ENCODE data around the gene KDM3A. TPM values are rescaled to one million over a fixed set of nuclear protein-coding genes. Genes with fewer than 3 reads are reported as not detected.

KDM3A gene
- total and polyA plus RNA-seq, 2 of the 8 experiments (the other 6 are each of a cell fraction or from before 2014, with no cell fraction given), result 15.8 to 29.2 TPM

DNA sequence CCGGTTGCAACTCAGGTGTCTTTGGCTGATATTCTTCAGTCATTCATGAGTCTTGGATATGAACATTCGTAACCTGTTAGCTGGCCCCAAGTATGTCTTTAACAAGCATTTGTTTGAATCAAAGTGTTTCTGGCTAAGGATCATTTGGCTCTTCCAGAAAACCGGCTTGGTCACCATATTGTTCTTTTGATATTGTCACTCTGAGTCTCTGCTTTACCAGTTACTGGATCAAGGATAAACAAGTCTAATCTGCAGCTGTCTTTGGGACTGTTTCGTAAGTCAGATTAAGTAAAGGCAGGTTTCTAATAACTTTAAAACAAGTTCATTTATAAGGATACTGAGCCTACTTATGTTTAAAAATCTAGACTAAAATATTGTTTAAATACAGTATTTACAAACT, 49.1 kb downstream of the KDM3A start (continued):
- TF ChIP-seq, protein P1, sequence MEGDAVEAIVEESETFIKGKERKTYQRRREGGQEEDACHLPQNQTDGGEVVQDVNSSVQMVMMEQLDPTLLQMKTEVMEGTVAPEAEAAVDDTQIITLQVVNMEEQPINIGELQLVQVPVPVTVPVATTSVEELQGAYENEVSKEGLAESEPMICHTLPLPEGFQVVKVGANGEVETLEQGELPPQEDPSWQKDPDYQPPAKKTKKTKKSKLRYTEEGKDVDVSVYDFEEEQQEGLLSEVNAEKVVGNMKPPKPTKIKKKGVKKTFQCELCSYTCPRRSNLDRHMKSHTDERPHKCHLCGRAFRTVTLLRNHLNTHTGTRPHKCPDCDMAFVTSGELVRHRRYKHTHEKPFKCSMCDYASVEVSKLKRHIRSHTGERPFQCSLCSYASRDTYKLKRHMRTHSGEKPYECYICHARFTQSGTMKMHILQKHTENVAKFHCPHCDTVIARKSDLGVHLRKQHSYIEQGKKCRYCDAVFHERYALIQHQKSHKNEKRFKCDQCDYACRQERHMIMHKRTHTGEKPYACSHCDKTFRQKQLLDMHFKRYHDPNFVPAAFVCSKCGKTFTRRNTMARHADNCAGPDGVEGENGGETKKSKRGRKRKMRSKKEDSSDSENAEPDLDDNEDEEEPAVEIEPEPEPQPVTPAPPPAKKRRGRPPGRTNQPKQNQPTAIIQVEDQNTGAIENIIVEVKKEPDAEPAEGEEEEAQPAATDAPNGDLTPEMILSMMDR (IDR thresholded peaks at IDR 0.05; ENCODE audit: control extremely low read depth in 1 of 3, insufficient read depth in 1 of 3, low read depth in 1 of 3, low read length in 3 of 3), result no peak
- no peak for TF ChIP-seq MAFK (IDR thresholded peaks at IDR 0.05; ENCODE audit: low read depth, low read length)
- TF ChIP-seq NRF1 (IDR thresholded peaks at IDR 0.05; ENCODE audit: low read depth, low read length), result no peak
- no peak for TF ChIP-seq TBP (IDR thresholded peaks at IDR 0.05; ENCODE audit: low read depth, low read length)
